Smooth muscle cell (in vitro differentiated cells): ENCODE measurements around the gene SORD. TPM values are rescaled to one million over a fixed set of nuclear protein-coding genes. Genes with fewer than 3 reads are reported as not detected.

Experiments
- DNase-seq: peaks from one replicate; lab custom pipeline; 2025; ENCODE audit not compliant: unreplicated experiment; lab: John Stamatoyannopoulos, UW
- H2AFZ ChIP-seq: fragments of 200-600 bp; sonication (generic); 2 replicates; pipeline ENCODE4 v1.6.0; 2016; ENCODE audit warnings: antibody characterized with exemption, low read depth, mild to moderate bottlenecking
- H3F3A ChIP-seq: fragments of 200-600 bp; sonication (generic); 2 replicates; pipeline ENCODE4 v1.6.0; 2017; ENCODE audit warnings: antibody characterized with exemption, low read depth
- H3K27ac ChIP-seq: fragments of 200-600 bp; sonication (generic); 2 replicates; pipeline ENCODE4 v1.5.1; 2016; ENCODE audit warnings: low read depth, mild to moderate bottlenecking
- H3K27me3 ChIP-seq: fragments of 200-600 bp; sonication (generic); 2 replicates; pipeline ENCODE4 v1.6.1; 2016; ENCODE audit warnings: low read depth, mild to moderate bottlenecking
- H3K36me3 ChIP-seq: fragments of 200-600 bp; sonication (generic); 2 replicates; pipeline ENCODE4 v1.5.1; 2016; ENCODE audit warnings: low read depth
- H3K4me1 ChIP-seq: fragments of 200-600 bp; sonication (generic); 2 replicates; pipeline ENCODE4 v1.5.1; 2016; ENCODE audit warnings: low read depth
- H3K4me2 ChIP-seq: fragments of 200-600 bp; sonication (generic); 2 replicates; pipeline ENCODE4 v1.6.0; 2016; ENCODE audit warnings: mild to moderate bottlenecking
- H3K4me3 ChIP-seq: fragments of 200-600 bp; sonication (generic); 2 replicates; pipeline ENCODE4 v1.5.1; 2016; ENCODE audit warnings: mild to moderate bottlenecking
- H3K79me2 ChIP-seq: fragments of 200-600 bp; sonication (generic); 2 replicates; pipeline ENCODE4 v1.6.0; 2016; ENCODE audit warnings: low read depth, mild to moderate bottlenecking
- H3K9ac ChIP-seq: fragments of 200-600 bp; sonication (generic); 2 replicates; pipeline ENCODE4 v1.6.0; 2016; ENCODE audit warnings: low read depth
- H3K9me3 ChIP-seq: fragments of 200-600 bp; sonication (generic); replicated peaks from 2 replicates; pipeline ENCODE4 v1.5.1; 2016; ENCODE audit warnings: low read depth
- H4K20me1 ChIP-seq: fragments of 200-600 bp; sonication (generic); 2 replicates; pipeline ENCODE4 v1.6.0; 2016; ENCODE audit warnings: low read depth
- CTCF ChIP-seq: fragments of 200-600 bp; sonication (generic); IDR thresholded peaks from 2 replicates; pipeline ENCODE4 v1.5.1; 2017; ENCODE audit warnings: borderline replicate concordance, mild to moderate bottlenecking, antibody characterized with exemption; ENCODE audit not compliant: insufficient read depth, poor library complexity, severe bottlenecking
- WGBS: methylation state at CpG from one replicate; pipeline ENCODE4 v1.1.7; 2016; ENCODE audit warnings: low lambda C conversion rate; 5-methylcytosine and 5-hydroxymethylcytosine counted together
- polyA plus RNA-seq: library from polyadenylated mRNA; unstranded; fragments of >200 nt; fragmentation: Nextera tagmentation; extraction: Ambion mirVana; gene quantifications from 2 replicates; pipeline ENCODE4 v1.2.1, GENCODE V29; 2016
- total RNA-seq: library from RNA; depleted of rRNA; stranded (reverse); fragments of >200 nt; gene quantifications from 2 replicates; pipeline ENCODE4 v1.2.3, GENCODE V29; 2014

Gene SORD
- total and polyA plus RNA-seq, 2 experiments from 2014 or later: 22.1 to 26.8 TPM

DNA sequence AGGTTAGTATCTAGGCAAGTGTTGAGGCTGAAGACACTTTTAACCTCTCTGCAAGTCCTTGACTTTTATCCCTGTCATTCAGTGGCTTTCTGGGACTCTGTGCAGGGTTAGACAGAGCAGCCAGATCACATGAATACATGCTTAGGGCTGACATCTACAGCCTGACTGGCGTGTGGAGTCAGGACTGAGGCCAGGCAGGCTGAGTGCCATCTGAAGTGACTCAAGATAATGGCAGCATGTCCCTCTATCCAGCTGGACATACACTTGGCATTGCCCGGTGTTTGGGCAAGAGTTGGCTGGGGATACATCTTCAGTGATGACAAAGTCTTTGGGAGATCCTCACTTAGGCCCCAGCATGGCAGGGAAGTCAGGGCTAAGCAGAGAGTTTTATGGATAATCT, 68.6 kb downstream of the SORD start:
- Histone ChIP-seq H3K9ac (no peak overlapping the region), H3K79me2 (no peaks in the 10 kb centered on the region), H3K4me1 (no peaks in the 10 kb centered on the region), H2AFZ (no peak overlapping the region), H3K27ac (peak overlapping the region; percentile 96), H3K9me3 (no peaks in the 10 kb centered on the region), H3K27me3 (peaks cover 16% of the 10 kb centered on the region), H3K4me2 (peak overlapping the region; percentile 50), H3K36me3 (no peaks in the 10 kb centered on the region), H4K20me1 (peaks cover 4% of the 10 kb centered on the region), H3K4me3 (no peak overlapping the region), H3F3A (no peaks in the 10 kb centered on the region)
- no peak for TF ChIP-seq CTCF
- 73% methylated on average over 2 of the region's 2 CpGs for WGBS
- no peak for DNase-seq

GRCh38 chr15:45093013-45093412, 70.0 kb downstream of the SORD start:
- DNase-seq: no peak
- 90% methylated on average over 4 of the region's 4 CpGs for WGBS
- no peak overlapping the region for H3K4me2 ChIP-seq
- no peaks in the 10 kb centered on the region for H3K79me2 ChIP-seq
- no peaks in the 10 kb centered on the region for H3K36me3 ChIP-seq
- no peak overlapping the region for H3K9ac ChIP-seq
- no peak overlapping the region for H2AFZ ChIP-seq
- H3K27ac ChIP-seq: no peak overlapping the region
- H3K27me3 ChIP-seq: peaks cover 12% of the 10 kb centered on the region
- no peaks in the 10 kb centered on the region for H3F3A ChIP-seq
- no peaks in the 10 kb centered on the region for H3K4me1 ChIP-seq
- H3K9me3 ChIP-seq: no peaks in the 10 kb centered on the region
- H3K4me3 ChIP-seq: no peak overlapping the region
- peaks cover 4% of the 10 kb centered on the region for H4K20me1 ChIP-seq
- no peak for TF ChIP-seq CTCF

DNA sequence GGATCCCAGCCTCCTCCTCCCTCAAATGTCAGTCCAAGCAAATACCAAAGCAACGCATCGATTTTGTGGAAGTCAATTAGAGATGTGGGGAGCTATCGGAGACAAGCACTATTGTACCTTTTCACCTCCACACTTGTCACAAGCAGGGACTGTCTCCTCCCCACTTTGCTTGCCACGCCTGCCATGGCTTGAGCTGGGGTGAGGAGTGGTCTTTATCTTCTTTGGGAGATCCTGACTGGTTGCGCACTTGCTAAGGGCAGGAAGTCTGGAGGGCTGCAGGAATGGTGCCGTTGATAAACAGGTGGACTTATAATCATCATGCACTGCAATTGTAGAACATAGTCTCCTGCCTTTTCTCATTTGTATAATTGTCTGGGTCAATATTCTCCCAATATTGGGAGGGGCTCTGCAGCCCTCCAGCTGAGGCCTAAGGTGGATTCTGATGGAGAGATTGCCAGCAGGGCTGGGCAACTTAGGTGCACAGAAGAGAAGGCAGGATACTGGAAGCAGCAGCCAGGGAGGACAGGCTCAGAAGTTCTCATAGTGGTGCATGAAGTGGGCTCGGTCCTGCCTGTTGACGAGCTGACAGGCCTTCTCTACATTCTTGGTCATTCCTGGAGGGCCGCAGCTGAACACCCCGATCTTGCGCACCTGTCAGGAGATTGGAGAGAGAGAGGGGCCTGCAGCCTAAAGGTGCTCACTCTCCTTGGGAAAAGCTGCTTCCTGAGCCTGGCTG, 70.8 kb downstream of the SORD start:
- H3K27ac ChIP-seq: no peak overlapping the region
- no peaks in the 10 kb centered on the region for H3F3A ChIP-seq
- no peaks in the 10 kb centered on the region for H3K4me1 ChIP-seq
- peaks cover 17% of the 10 kb centered on the region for H3K27me3 ChIP-seq
- H2AFZ ChIP-seq: no peak overlapping the region
- no peaks in the 10 kb centered on the region for H3K36me3 ChIP-seq
- 93% methylated on average over 11 of the region's 11 CpGs for WGBS
- no peaks in the 10 kb centered on the region for H3K79me2 ChIP-seq
- no peak overlapping the region for H3K4me2 ChIP-seq
- H3K4me3 ChIP-seq: no peak overlapping the region
- peaks cover 4% of the 10 kb centered on the region for H4K20me1 ChIP-seq
- TF ChIP-seq CTCF: no peak
- no peaks in the 10 kb centered on the region for H3K9me3 ChIP-seq
- DNase-seq: no peak
- no peak overlapping the region for H3K9ac ChIP-seq

DNA sequence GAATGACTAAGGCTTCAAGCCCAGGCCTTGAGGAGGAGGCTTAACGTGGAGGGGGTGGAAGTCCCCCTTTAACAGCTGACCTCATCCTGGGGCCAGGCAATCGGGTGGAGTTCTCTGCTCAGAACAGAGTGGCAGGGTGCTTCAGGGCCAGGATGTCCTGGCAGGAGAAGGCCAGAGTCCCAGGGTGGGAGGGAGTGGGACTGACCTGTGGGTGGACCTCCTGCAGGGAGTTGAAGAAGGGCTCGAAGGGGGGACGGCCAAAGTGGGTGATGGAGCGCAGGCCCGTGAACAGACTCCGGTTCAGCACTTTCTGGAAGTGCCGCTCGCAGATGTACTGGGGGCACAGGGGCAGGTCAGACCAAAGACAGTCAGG, 71.3 kb downstream of the SORD start:
- no peak for DNase-seq
- Histone ChIP-seq H3K4me3 (no peak overlapping the region), H3K9me3 (no peaks in the 10 kb centered on the region), H3K27ac (no peak overlapping the region), H3K27me3 (peaks cover 17% of the 10 kb centered on the region), H3K9ac (no peak overlapping the region), H3K4me2 (no peak overlapping the region), H4K20me1 (peaks cover under 1% of the 10 kb centered on the region), H3K36me3 (no peaks in the 10 kb centered on the region), H3F3A (no peaks in the 10 kb centered on the region), H2AFZ (no peak overlapping the region), H3K79me2 (no peaks in the 10 kb centered on the region), H3K4me1 (no peaks in the 10 kb centered on the region)
- WGBS: 75% methylated on average over 9 of the region's 9 CpGs
- TF ChIP-seq CTCF: no peak
